GM23248 (cell line): Measurements from ENCODE around the gene ARFGEF2.

Source experiments
- EZH2 ChIP-seq: fragments of 200-600 bp; sonication (generic); IDR thresholded peaks from 2 replicates; pipeline ENCODE4 v1.6.1; 2018; ENCODE audit warnings: antibody characterized with exemption, mild to moderate bottlenecking; ENCODE audit not compliant: insufficient read depth, poor library complexity, severe bottlenecking
- EZH2phosphoT487 ChIP-seq: fragments of 200-600 bp; sonication (generic); IDR thresholded peaks from 2 replicates; pipeline ENCODE4 v1.6.1; 2018; ENCODE audit warnings: antibody characterized with exemption, moderate library complexity, mild to moderate bottlenecking, low read depth; ENCODE audit not compliant: insufficient read depth

DNA sequence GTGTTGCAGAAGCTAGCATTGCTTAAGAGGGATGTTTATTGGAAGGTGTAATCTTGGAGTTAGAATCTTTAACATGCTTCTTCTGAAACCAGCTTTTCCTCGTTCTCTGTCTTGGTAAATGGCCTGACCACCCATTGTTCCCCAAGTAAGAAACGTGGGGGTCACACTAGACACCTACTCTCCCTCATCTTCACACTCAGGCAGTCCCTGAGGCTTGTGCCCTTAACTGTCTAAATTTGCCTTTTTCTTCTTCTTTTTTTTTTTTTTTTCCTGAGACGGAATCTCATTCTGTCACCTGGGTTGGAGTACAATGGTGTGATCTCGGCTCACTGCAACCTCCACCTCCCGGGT lies 16.2 kb upstream of the ARFGEF2 start:
- TF ChIP-seq EZH2 (no peak), EZH2phosphoT487 (no peak)
